GM23248 (cell line): ENCODE data around the gene SLFN12L.

Experiments
- EZH2 ChIP-seq: fragments of 200-600 bp; sonication (generic); IDR thresholded peaks from 2 replicates; pipeline ENCODE4 v1.6.1; 2018; ENCODE audit warnings: antibody characterized with exemption, mild to moderate bottlenecking; ENCODE audit not compliant: insufficient read depth, poor library complexity, severe bottlenecking
- EZH2phosphoT487 ChIP-seq: fragments of 200-600 bp; sonication (generic); IDR thresholded peaks from 2 replicates; pipeline ENCODE4 v1.6.1; 2018; ENCODE audit warnings: antibody characterized with exemption, moderate library complexity, mild to moderate bottlenecking, low read depth; ENCODE audit not compliant: insufficient read depth

GRCh38 chr17:35515027-35515426 is 22.5 kb downstream of the SLFN12L start:
- TF ChIP-seq EZH2phosphoT487 (no peak), EZH2 (no peak)
